ENCODE results near the gene KRT74.

Gene KRT74

DNA sequence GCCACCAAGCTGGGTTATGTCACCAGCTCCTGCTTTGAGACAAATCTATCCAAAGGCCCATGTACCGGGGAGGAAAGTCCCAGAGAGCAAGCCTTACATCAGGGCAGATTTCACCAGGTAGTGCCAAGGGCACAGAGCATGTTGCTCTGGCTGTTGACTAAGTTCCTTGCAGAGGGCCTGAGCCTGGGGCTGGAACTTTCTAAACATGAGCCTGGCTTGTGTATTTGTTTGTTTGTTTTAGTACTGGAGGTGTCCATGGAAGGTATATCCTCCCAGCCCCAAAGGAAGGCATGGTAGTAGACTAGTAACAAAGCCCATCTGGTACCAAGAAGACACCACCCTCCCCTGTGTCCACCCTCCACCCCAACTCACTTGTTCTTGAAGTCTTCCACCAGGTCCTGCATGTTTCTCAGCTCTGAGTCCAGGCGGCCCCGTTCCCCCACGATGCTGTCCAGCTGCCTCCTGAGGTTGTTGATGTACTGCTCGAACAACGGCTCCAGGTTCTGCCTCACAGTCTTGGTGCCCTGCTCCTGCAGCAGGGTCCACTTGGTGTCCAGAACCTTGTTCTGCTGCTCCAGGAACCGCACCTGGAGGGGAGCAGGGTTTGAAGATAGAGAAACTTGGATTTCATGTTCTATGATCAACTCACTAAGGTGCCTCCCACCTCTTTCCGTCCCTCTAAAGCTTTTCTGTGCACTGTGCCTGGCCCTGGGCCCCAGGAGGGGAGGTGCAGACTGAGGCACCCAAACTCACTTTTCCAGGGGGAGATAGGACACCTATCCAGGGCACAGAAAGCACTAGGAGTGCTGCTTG lies 54.9 kb downstream of the KRT74 start:
- no peak for DNase-seq

- no peak for DNase-seq
Observed at GRCh38 chr12:52517888-52518287, 55.8 kb downstream of the KRT74 start.

GRCh38 chr12:52517005-52517835 lies 56.4 kb downstream of the KRT74 start:
- DNase-seq = no peak

DNA sequence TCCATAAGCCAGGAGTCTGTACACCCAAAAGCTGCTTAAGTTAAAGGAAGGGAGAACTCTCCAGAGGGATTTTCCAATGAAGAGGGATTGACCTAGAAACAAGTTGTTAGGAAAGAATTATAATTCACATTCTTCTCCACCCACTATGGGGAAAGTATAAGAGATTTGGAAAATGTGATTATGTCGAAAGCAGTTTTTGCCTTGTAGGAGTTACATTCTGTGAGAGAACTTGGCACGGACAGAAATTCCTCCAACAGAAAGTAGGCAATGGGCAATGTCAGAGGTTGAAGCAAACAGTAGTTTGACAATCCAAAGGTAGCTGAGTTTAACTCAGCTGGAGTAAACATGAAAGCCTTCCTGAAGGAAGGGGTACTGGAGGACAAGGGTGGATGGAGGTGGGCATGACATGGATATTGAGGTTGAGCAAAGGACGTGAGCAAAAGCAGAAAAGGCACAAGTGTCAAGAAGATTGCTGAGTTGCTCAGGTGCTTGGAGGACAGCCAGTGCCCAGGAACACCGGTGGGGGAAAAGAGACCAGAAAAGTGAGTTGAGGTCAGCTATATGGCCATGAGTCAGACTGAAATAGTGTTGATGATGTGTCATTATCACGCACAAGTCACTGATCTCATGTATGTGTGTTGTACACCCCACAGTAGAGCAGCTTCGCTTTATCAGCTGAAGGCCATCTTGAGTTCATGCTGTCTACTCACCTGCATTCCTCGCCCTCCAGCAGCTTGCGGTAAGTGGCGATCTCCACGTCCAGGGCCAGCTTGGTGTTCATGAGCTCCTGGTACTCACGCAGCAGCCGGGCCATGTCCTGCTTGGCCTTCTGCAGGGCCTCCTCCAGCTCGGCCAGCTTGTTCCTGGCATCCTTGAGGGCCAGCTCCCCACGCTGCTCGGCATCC lies 57.5 kb downstream of the KRT74 start:
- DNase-seq = no peak
